PC-9 (cell line): ENCODE results near the gene BIK.

ENCODE experiments used
- EZH2 ChIP-seq: fragments of 200-600 bp; sonication (generic); IDR thresholded peaks from 2 replicates; pipeline ENCODE4 v1.8.0; 2017; ENCODE audit warnings: antibody characterized with exemption, low read depth
- TF ChIP-seq, protein P1 (sequence below): fragments of 200-600 bp; sonication (generic); conservative IDR thresholded peaks from 2 replicates; pipeline ENCODE4 v1.6.1; 2017; ENCODE audit warnings: mixed run types, antibody characterized with exemption, mild to moderate bottlenecking, moderate library complexity

DNA sequence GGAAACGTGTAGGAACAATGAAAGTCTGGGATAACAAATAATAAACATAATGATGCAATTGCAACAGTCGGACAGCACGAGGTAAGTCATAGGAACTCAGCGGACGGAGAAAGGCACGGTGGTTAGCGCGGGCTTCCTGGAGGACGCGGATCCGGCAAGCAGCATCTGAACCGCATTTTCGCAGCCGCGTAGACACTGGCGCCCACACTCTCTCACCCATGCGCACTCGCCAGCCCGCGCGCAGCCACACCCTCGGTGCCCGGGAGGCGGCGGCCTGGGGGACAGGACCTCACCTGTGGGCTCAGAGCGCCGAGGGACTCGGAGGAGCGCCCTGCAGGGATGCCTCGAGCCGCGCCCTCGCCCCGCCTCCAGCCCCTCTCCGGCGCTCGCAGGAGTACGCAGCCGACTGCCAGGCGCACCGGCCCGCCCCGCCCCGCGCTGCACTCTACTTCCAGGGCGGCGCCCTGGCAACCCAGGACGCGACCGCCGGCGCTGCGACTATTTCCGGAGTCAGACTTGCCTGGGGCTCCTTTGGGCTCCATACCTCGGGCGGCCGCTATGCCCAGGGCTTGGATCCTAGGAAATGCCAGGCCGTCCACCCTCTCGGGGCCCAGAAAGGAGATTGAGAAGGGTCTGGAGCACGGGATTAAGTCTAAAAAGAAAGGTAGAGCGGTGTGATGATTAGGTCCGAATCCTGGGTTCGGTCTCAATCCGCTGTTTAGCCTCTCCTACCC lies 21.4 kb upstream of the BIK start, which contains the start of gene TTLL1:
- TF ChIP-seq, protein P1, sequence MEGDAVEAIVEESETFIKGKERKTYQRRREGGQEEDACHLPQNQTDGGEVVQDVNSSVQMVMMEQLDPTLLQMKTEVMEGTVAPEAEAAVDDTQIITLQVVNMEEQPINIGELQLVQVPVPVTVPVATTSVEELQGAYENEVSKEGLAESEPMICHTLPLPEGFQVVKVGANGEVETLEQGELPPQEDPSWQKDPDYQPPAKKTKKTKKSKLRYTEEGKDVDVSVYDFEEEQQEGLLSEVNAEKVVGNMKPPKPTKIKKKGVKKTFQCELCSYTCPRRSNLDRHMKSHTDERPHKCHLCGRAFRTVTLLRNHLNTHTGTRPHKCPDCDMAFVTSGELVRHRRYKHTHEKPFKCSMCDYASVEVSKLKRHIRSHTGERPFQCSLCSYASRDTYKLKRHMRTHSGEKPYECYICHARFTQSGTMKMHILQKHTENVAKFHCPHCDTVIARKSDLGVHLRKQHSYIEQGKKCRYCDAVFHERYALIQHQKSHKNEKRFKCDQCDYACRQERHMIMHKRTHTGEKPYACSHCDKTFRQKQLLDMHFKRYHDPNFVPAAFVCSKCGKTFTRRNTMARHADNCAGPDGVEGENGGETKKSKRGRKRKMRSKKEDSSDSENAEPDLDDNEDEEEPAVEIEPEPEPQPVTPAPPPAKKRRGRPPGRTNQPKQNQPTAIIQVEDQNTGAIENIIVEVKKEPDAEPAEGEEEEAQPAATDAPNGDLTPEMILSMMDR = no peak; the same call in 1 of the 2 replicates
- TF ChIP-seq EZH2 = no peak
